ENCODE results near the gene ROCK2.
A peak's percentile ranks its signal among the peaks of the same experiment; 100 is the strongest.

Gene ROCK2

GRCh38 chr2:11366326-11366741 lies 21.9 kb upstream of the ROCK2 start:
- DNase-seq, result no peak

- DNase-seq, result no peak
These were observed 20.9 kb upstream of the ROCK2 start for GRCh38 chr2:11365096-11365879.

- DNase-seq, result no peak
These were observed 20.1 kb upstream of the ROCK2 start for GRCh38 chr2:11364565-11364887.

GRCh38 chr2:11363868-11364564 lies 19.6 kb upstream of the ROCK2 start:
- no peak for DNase-seq

- DNase-seq, result no peak
These were observed 15.4 kb upstream of the ROCK2 start for GRCh38 chr2:11359865-11360264.

GRCh38 chr2:11357428-11357972 lies 13.1 kb upstream of the ROCK2 start:
- DNase-seq, result no peak

GRCh38 chr2:11356764-11357163 lies 12.3 kb upstream of the ROCK2 start:
- no peak for DNase-seq

GRCh38 chr2:11355194-11356053 lies 11.0 kb upstream of the ROCK2 start:
- DNase-seq, result no peak

GRCh38 chr2:11354363-11355154 lies 10.1 kb upstream of the ROCK2 start:
- no peak for DNase-seq

GRCh38 chr2:11352781-11353537 lies 8.5 kb upstream of the ROCK2 start:
- DNase-seq, result no peak

GRCh38 chr2:11348209-11348749 lies 3.8 kb upstream of the ROCK2 start:
- peak in 4 of 14 donors; percentile 6 to 45 (median 28) for DNase-seq

GRCh38 chr2:11347403-11347959 lies 3.0 kb upstream of the ROCK2 start:
- DNase-seq, result no peak

- no peak for DNase-seq
These were observed 1.6 kb upstream of the ROCK2 start for GRCh38 chr2:11346023-11346482.

GRCh38 chr2:11344956-11345677 lies 681 bp upstream of the ROCK2 start:
- DNase-seq, result peak in 9 of 14 donors; percentile 46 to 84 (median 61)

- DNase-seq, result peak in 10 of 14 donors; percentile 3 to 63 (median 36)
These were observed 640 bp downstream of the ROCK2 start for GRCh38 chr2:11343650-11344341.

- DNase-seq, result no peak
These were observed 1.1 kb downstream of the ROCK2 start for GRCh38 chr2:11343368-11343649.

GRCh38 chr2:11342551-11343367 lies 1.7 kb downstream of the ROCK2 start:
- DNase-seq, result peak in 1 of 14 donors; percentile 12

- DNase-seq, result no peak
These were observed 3.7 kb downstream of the ROCK2 start for GRCh38 chr2:11340717-11341116.
